ENCODE data around the gene PPFIA4. TPM values are rescaled to one million over a fixed set of nuclear protein-coding genes. Genes with fewer than 3 reads are reported as not detected.

Gene PPFIA4
- total RNA-seq, 1 experiment from 2014 or later = 0.83 TPM

DNA sequence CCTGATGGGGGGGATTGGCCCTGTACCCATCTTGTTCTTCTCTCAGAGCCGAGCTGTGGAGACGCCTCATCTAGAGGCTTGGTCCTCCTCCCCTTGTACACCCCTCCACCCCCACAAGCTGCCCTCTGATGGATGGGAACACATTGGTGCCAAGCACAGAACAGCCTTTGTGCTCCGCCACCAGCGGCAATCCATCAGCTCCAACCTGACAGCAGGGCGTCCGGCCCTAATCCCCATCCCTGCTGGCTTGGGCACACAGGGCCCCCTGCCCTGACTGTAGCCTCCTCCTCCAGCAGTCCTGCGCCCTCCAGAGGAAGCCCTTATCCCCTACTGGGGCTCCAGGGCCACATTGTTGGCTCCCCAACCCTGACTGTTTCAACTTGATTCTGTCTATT lies 63.4 kb downstream of the PPFIA4 start:
- H3K36me3 Mint-ChIP-seq (ENCODE audit: insufficient read depth, unreplicated experiment) = no peaks in the 10 kb centered on the region
- CTCF ChIA-PET = interaction anchor here (0.5 kb wide), 1 partner anchor 9 kb away, joined by 3 read pairs; no protein-coding TSS in a partner anchor
- peaks cover 3% of the 10 kb centered on the region for H3K9me3 Mint-ChIP-seq (ENCODE audit: low read depth, unreplicated experiment)
- no peak overlapping the region for H3K27ac Mint-ChIP-seq (ENCODE audit: unreplicated experiment)
- peaks cover 97% of the 10 kb centered on the region for H3K27me3 Mint-ChIP-seq (ENCODE audit: unreplicated experiment)
- TF ChIP-seq, protein P1, sequence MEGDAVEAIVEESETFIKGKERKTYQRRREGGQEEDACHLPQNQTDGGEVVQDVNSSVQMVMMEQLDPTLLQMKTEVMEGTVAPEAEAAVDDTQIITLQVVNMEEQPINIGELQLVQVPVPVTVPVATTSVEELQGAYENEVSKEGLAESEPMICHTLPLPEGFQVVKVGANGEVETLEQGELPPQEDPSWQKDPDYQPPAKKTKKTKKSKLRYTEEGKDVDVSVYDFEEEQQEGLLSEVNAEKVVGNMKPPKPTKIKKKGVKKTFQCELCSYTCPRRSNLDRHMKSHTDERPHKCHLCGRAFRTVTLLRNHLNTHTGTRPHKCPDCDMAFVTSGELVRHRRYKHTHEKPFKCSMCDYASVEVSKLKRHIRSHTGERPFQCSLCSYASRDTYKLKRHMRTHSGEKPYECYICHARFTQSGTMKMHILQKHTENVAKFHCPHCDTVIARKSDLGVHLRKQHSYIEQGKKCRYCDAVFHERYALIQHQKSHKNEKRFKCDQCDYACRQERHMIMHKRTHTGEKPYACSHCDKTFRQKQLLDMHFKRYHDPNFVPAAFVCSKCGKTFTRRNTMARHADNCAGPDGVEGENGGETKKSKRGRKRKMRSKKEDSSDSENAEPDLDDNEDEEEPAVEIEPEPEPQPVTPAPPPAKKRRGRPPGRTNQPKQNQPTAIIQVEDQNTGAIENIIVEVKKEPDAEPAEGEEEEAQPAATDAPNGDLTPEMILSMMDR (IDR thresholded peaks at IDR 0.05; ENCODE audit: unreplicated experiment) = no peak
- intact Hi-C loops (cut with micrococcal nuclease; ENCODE audit: unreplicated experiment) = no loop called here
- no peaks in the 10 kb centered on the region for H3K4me1 Mint-ChIP-seq (ENCODE audit: low read depth, unreplicated experiment)
- H3K4me3 Mint-ChIP-seq (ENCODE audit: low read depth, unreplicated experiment) = no peak overlapping the region
- no peak for DNase-seq
- BruUV-seq (replicated peaks) = no TSS peak

- Mint-ChIP-seq H3K9me3 (ENCODE audit: low read depth, unreplicated experiment) (peaks cover 11% of the 10 kb centered on the region), H3K4me1 (ENCODE audit: low read depth, unreplicated experiment) (no peaks in the 10 kb centered on the region), H3K27me3 (ENCODE audit: unreplicated experiment) (peaks cover 100% of the 10 kb centered on the region), H3K36me3 (ENCODE audit: insufficient read depth, unreplicated experiment) (no peaks in the 10 kb centered on the region), H3K27ac (ENCODE audit: unreplicated experiment) (no peak overlapping the region), H3K4me3 (ENCODE audit: low read depth, unreplicated experiment) (no peak overlapping the region)
- intact Hi-C loops (cut with micrococcal nuclease; ENCODE audit: unreplicated experiment) = no loop called here
- no TSS peak for BruUV-seq (replicated peaks)
- DNase-seq = no peak
- CTCF ChIA-PET = interaction anchor here (0.7 kb wide), 1 partner anchor 14 kb away, joined by 5 read pairs; no protein-coding TSS in a partner anchor
- TF ChIP-seq, protein P1 (IDR thresholded peaks at IDR 0.05; ENCODE audit: unreplicated experiment) = no peak
These were observed 64.3 kb downstream of the PPFIA4 start for GRCh38 chr1:203090421-203091198.

GRCh38 chr1:203091199-203091477 lies 64.8 kb downstream of the PPFIA4 start:
- TF ChIP-seq, protein P1 (IDR thresholded peaks at IDR 0.05; ENCODE audit: unreplicated experiment) = no peak
- no TSS peak for BruUV-seq (replicated peaks)
- Mint-ChIP-seq H3K27ac (ENCODE audit: unreplicated experiment) (no peak overlapping the region), H3K4me3 (ENCODE audit: low read depth, unreplicated experiment) (no peak overlapping the region), H3K9me3 (ENCODE audit: low read depth, unreplicated experiment) (peaks cover 12% of the 10 kb centered on the region), H3K36me3 (ENCODE audit: insufficient read depth, unreplicated experiment) (no peaks in the 10 kb centered on the region), H3K4me1 (ENCODE audit: low read depth, unreplicated experiment) (no peaks in the 10 kb centered on the region), H3K27me3 (ENCODE audit: unreplicated experiment) (peaks cover 100% of the 10 kb centered on the region)
- intact Hi-C loops (cut with micrococcal nuclease; ENCODE audit: unreplicated experiment) = no loop called here
- no peak for DNase-seq
- CTCF ChIA-PET = interaction anchor here (0.7 kb wide), 1 partner anchor 14 kb away, joined by 5 read pairs; no protein-coding TSS in a partner anchor

DNA sequence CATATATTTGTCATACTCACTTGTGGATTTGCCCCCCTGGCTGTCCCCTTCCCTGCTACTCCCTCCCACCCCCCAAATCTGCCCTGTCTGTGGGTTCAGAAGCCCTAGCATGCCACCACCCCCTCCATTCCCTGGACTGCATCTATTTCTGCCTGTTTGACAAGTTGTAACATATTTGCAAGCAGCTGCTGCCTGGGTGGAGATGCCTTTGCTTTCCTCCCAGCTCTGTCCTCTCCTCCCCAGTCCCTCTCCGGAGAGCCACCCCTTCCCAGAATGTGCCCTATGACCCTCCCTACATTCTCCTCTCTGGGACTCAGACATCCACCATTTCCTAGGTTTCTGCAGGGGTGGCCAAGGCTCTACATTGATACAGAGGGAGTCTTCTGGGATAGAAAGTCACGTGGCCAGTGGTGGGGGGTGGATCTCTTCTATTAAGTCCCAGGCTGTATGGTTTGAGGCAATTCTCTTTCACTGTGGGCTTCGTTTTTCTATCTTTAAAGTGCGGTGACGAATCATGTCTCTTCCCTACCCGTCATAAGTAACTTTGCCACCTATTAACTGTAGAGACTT lies 65.6 kb downstream of the PPFIA4 start:
- TF ChIP-seq, protein P1 (IDR thresholded peaks at IDR 0.05; ENCODE audit: unreplicated experiment) = no peak
- Mint-ChIP-seq H3K9me3 (ENCODE audit: low read depth, unreplicated experiment) (peaks cover 12% of the 10 kb centered on the region), H3K27ac (ENCODE audit: unreplicated experiment) (no peak overlapping the region), H3K4me3 (ENCODE audit: low read depth, unreplicated experiment) (no peak overlapping the region), H3K27me3 (ENCODE audit: unreplicated experiment) (peaks cover 99% of the 10 kb centered on the region), H3K36me3 (ENCODE audit: insufficient read depth, unreplicated experiment) (no peaks in the 10 kb centered on the region), H3K4me1 (ENCODE audit: low read depth, unreplicated experiment) (no peaks in the 10 kb centered on the region)
- DNase-seq = no peak
- no TSS peak for BruUV-seq (replicated peaks)
- intact Hi-C loops (cut with micrococcal nuclease; ENCODE audit: unreplicated experiment) = no loop called here
- CTCF ChIA-PET = no interaction called here
